Uterus (tissue), 4 donors: ENCODE data around the gene NHLRC4. TPM values are rescaled to one million over a fixed set of nuclear protein-coding genes. Genes with fewer than 3 reads are reported as not detected.
A peak's percentile ranks its signal among the peaks of the same experiment; 100 is the strongest.

Experiments
- DNase-seq, 2 donors: peaks; one replicate each; pipeline ENCODE4 v3.0.0-alpha.2; 2019 to 2020
- H3K27ac ChIP-seq, 2 donors: fragments of 200-600 bp; sonication (generic); 1 replicate in 1 of 2; 2 replicates in 1 of 2; pipeline ENCODE4 v1.5.1; 2016 to 2018
- H3K27me3 ChIP-seq, 2 donors: fragments of 200-600 bp; sonication (generic); one replicate each; pipeline ENCODE4 v1.5.1; 2018 to 2019; ENCODE audit warnings: control low read depth in 1 of 2
- H3K36me3 ChIP-seq, 2 donors: fragments of 200-600 bp; sonication (generic); one replicate each; pipeline ENCODE4 v1.5.1; 2019; ENCODE audit warnings: control low read depth in 1 of 2
- H3K4me1 ChIP-seq, 2 donors: fragments of 200-600 bp; sonication (generic); one replicate each; pipeline ENCODE4 v1.5.1; 2018 to 2019; ENCODE audit warnings: control low read depth in 1 of 2
- H3K4me3 ChIP-seq, 2 donors: fragments of 200-600 bp; sonication (generic); 1 replicate in 1 of 2; 2 replicates in 1 of 2; pipeline ENCODE4 v1.5.1; 2018 to 2019; ENCODE audit warnings: mild to moderate bottlenecking in 1 of 2
- H3K9me3 ChIP-seq, 2 donors: fragments of 200-600 bp; sonication (generic); one replicate each; pipeline ENCODE4 v1.5.1; 2019; ENCODE audit warnings: control low read depth in 1 of 2
- CTCF ChIP-seq, 4 experiments: fragments of 200-600 bp in 2 of 4; fragments of 450-650 bp in 2 of 4; sonication (generic) in 2 of 4; IDR thresholded peaks; one replicate each; pipeline ENCODE4 v1.5.1; 2016 to 2019; ENCODE audit warnings: antibody characterized with exemption in 4 of 4, mild to moderate bottlenecking in 2 of 4, moderate library complexity in 1 of 4
- POLR2A ChIP-seq, 2 donors: fragments of 450-650 bp; IDR thresholded peaks; one replicate each; pipeline ENCODE4 v1.6.1; 2016; ENCODE audit warnings: antibody characterized with exemption in 2 of 2, mild to moderate bottlenecking in 1 of 2, moderate library complexity in 1 of 2
- intact Hi-C: fragments of 100-400 bp; cut with DNase I; formaldehyde crosslinking; loops from one replicate; pipeline ENCODE4 v1.15.1; 2023; ENCODE audit warnings: low total_unique reads
- total RNA-seq, 4 donors: library from RNA; depleted of rRNA in 3 of 4; stranded (reverse); fragments of >200 nt in 3 of 4; gene quantifications; one replicate each; pipeline versions ENCODE4 v1.1.0 to v1.2.4, GENCODE V29; 2014 to 2023
- donor health status: DM: yes; HTN: yes; CAD: no.

The NHLRC4 gene
- total RNA-seq, 4 donors from 2014 or later: 1.2 to 7.5 (median 1.5) TPM

GRCh38 chr16:524274-525040 lies 42.3 kb upstream of the NHLRC4 start:
- no peaks in the 10 kb centered on the region for H3K27me3 ChIP-seq
- H3K9me3 ChIP-seq: no peaks in the 10 kb centered on the region
- intact Hi-C loops: no loop called here
- H3K27ac ChIP-seq: no peak overlapping the region
- H3K36me3 ChIP-seq: no peaks in the 10 kb centered on the region
- no peak overlapping the region for H3K4me3 ChIP-seq
- TF ChIP-seq CTCF (IDR thresholded peaks at IDR 0.05) (no peak), POLR2A (IDR thresholded peaks at IDR 0.05) (no peak)
- no peak for DNase-seq
- H3K4me1 ChIP-seq: peaks cover 3 to 19% of the 10 kb centered on the region in 2 donors

DNA sequence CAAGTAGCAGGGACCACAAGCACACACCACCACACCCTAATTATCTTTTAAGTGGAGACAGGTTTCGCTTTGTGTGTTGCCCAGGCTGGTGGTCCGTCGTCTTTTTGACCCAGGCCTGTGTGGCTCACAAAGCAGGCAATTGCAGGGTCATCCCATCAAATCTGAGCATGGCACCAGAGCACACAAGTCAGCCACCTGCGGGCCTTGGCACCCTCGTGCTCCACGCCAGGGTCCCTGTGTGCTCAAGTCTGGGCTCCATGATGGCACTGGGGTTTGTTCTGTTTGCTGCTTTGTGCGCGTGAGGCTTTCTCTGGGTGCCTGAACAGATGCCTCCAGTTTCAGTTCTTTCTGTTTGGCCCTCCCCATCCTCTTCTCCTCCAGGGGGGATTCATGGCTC lies 41.7 kb upstream of the NHLRC4 start:
- no peaks in the 10 kb centered on the region for H3K27me3 ChIP-seq
- H3K4me3 ChIP-seq: no peak overlapping the region
- H3K9me3 ChIP-seq: no peaks in the 10 kb centered on the region
- H3K4me1 ChIP-seq: peaks cover 3 to 26% of the 10 kb centered on the region in 2 donors
- TF ChIP-seq POLR2A (IDR thresholded peaks at IDR 0.05) (no peak), CTCF (IDR thresholded peaks at IDR 0.05) (no peak)
- no peak for DNase-seq
- H3K27ac ChIP-seq: no peak overlapping the region
- no peaks in the 10 kb centered on the region for H3K36me3 ChIP-seq
- intact Hi-C loops: no loop called here

DNA sequence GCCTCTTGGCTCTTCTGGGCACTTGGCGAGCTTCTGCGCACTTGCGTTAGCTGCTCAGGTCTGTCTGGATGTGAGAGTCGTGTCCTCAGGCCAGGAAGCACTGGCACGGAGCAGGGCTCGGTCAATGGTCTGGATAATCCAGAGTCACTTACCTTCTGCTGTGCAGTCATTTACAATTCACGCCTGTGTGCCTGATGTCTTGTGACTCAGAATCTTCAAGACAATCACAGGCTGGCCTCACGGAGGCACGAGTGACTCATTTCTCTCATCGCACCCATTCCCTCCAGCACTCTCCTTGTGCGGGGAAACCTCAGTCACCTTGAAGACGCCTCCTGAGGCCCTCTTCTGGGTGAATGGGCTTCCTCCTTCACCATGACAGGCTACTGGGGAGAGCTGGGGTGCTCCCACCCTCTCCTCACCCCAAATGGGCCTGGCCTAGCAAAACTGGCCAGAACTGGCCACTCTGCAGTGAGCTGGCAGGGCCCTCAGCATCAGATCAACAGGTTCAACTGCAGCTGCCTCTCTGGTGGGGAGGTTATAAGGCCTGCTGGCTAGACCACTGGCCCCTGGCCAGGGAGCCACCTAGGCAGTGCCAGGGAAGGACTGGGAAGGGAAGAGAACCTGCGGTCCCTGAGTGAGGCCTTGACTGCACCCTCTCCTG lies 41.2 kb upstream of the NHLRC4 start:
- Histone ChIP-seq H3K4me1 (peaks cover 3 to 26% of the 10 kb centered on the region in 2 donors), H3K4me3 (peak overlapping the region; percentile 72 to 80), H3K36me3 (no peaks in the 10 kb centered on the region), H3K9me3 (no peaks in the 10 kb centered on the region), H3K27me3 (no peaks in the 10 kb centered on the region), H3K27ac (peak overlapping the region; percentile 98 to 99)
- no peak for DNase-seq
- intact Hi-C loops: no loop called here
- TF ChIP-seq CTCF (IDR thresholded peaks at IDR 0.05): no peak
- no peak for TF ChIP-seq POLR2A (IDR thresholded peaks at IDR 0.05)

- Histone ChIP-seq H3K4me1 (peaks cover 3 to 26% of the 10 kb centered on the region in 2 donors), H3K27ac (peak overlapping the region; percentile 98 to 99), H3K27me3 (no peaks in the 10 kb centered on the region), H3K4me3 (peak overlapping the region; percentile 72 to 80), H3K9me3 (no peaks in the 10 kb centered on the region), H3K36me3 (no peaks in the 10 kb centered on the region)
- TF ChIP-seq CTCF (IDR thresholded peaks at IDR 0.05) (no peak), POLR2A (IDR thresholded peaks at IDR 0.05) (no peak)
- intact Hi-C loops: no loop called here
- DNase-seq: no peak
These were observed 40.4 kb upstream of the NHLRC4 start for GRCh38 chr16:526181-527014.
